Stimulated activated CD8-positive, alpha-beta memory T cell treated with anti-CD3 and anti-CD28 coated beads, Interleukin-15, amount 100 ng/mL, for 48 hours (primary cell): ENCODE data around the gene CCDC91.

Source experiments
- DNase-seq, 2 donors: peaks; one replicate each; pipeline ENCODE4 v3.0.0-alpha.2; 2020; ENCODE audit warnings: low read depth in 2 of 2

Gene CCDC91, protein sequence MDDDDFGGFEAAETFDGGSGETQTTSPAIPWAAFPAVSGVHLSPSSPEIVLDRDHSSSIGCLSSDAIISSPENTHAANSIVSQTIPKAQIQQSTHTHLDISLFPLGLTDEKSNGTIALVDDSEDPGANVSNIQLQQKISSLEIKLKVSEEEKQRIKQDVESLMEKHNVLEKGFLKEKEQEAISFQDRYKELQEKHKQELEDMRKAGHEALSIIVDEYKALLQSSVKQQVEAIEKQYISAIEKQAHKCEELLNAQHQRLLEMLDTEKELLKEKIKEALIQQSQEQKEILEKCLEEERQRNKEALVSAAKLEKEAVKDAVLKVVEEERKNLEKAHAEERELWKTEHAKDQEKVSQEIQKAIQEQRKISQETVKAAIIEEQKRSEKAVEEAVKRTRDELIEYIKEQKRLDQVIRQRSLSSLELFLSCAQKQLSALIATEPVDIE

DNA sequence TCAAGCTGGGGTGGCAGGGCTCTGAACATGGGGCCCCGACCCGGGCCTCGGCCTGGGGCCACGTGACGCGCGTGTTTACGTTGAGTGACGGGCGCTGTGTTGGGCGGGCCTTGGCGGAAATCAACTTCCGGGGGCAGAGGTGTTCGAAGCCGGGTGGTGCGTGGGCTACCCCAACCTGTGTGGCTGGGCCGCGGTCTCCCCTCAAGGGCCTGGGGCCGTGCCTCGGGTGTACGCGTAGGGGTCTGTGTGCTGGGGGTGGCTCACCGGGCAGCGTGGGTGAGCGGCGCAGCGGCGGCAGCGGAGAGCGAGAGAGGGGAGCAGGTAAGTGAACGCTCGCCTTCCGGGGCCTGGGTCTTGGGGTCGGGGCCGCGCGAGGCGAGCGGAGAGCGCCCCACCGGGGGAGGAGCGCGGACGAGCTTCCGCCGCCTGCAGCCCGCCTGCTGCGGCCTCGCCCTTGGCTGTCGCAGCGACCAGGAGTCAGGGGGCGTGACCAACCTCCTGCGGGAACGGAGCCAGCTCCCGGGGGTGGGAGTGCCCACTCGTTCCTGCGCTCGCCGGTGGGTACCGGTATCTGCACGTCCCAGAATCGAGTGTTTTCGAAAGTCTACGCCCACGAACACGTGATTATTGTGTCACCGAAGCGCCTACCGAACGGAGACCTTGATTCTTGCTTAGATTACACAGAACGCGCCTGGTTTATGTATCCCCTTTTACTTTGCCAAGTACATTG, at the start of gene CCDC91:
Gene CCDC91, plus strand, starts transcription at position 136 of the 730 bp plus-strand sequence. CDS start 66,760 bp downstream, outside the sequence.
- DNase-seq: peak; percentile 74 to 81

DNA sequence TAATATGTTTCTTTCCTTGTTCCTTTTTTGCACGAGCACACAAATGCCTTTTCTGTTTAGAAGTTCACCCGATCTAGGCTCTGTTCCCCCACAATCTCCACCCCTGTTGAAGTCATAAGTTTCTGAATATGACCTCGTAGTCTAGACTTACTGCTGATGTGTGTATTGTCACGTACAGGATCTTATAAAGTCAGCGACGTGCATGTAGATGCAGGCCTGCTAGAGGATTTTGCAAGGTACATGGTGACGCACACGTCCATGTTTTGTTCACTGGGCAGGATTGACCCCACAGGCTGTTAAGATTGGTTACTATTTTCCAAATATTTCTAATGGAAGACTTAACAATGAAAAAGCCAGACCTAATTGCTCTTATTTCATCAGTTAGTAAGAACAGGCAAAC, 46.2 kb upstream of the CCDC91 start:
- no peak for DNase-seq

DNA sequence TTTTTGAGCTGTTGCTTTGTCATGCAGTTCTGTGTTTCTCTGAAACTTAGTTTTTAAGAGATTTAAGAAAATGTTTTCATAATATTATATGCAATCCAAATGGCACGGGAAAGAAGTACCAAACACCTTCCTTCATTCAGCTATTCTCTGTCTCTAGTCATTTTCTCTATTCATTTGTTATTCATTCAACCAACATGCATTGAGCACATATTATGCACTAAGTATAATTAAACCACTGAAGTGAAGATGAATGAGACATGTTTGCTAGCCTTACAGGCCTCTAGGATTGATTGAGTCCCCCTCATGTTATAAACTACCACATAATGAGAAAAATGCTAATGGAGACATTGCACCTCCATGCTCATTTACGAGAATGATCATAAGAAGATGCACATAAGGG, 45.7 kb upstream of the CCDC91 start:
- no peak for DNase-seq

DNA sequence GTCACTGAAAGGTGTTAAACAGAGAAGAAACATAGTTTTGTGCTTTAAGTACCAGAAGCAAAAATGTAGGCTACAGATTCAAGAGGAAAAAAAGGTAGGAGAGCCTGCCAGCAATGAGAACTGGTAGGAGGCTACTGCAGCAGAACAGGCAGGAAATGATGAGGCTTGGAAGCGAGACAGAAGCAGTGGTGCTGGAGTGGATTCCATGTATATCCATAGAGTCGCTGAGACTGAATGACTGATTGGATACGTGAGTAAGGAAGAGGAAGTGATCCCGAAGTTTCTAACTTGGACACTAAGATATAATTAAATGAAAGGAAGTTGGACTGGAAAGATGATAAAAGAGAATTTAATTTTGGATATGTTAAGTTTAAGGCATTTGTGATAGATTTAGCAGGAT, 45.0 kb upstream of the CCDC91 start:
- no peak for DNase-seq

DNA sequence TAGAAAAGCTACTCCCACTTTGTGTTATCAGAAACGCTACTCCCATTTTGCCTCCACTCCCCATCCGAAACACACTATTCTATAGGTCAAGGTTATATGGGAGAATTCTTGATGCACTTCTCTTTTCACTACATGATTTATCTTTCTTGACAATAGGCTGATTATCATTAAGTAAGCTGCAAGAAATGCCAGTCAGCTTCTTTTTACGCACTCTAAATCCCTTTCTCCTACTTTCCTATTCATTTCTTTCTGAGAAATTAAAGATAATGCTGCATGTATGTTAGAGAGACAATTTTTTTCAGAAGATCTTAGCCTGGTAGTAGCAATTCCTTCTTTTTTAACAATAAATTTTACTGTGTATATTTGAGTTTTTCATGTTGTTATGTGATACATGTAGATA, 41.0 kb upstream of the CCDC91 start:
- DNase-seq: no peak

DNA sequence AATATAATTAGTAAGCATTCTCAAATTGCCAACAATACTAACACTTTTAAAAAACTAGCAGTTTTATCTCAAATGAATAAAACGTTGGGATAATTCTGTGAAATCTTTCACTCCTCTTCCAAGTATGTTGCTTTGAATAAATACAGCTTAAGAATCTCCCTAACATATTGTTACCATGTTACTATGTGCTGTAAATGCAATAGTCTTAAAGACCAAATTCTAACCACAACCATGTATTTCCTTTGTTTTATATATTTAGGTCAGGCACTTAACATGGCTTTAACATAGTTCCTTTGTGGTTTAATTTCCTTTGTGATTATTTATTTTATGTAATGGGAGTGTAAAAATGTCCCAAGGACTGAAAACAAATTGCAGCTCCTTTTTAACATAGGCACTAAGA, 33.9 kb upstream of the CCDC91 start:
- no peak for DNase-seq

DNA sequence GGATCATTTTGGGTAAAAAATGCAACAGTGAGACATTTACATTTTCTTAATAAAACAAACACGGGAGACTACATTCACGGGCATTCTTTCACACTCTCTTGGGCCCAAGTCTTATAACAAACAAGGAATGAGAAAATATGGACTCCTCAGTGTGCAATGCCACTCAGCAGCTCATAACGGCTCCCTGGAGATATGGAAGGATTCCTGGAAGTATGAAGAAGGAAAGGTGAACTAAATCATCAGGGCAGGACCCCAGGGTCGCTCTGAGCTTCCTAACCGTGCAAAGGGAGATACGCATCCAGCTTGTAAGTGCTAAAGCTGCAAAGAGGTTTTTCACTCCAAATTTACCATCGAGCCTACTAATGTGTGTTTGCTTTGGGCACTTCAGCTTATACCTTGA, 33.5 kb upstream of the CCDC91 start:
- DNase-seq: no peak

DNA sequence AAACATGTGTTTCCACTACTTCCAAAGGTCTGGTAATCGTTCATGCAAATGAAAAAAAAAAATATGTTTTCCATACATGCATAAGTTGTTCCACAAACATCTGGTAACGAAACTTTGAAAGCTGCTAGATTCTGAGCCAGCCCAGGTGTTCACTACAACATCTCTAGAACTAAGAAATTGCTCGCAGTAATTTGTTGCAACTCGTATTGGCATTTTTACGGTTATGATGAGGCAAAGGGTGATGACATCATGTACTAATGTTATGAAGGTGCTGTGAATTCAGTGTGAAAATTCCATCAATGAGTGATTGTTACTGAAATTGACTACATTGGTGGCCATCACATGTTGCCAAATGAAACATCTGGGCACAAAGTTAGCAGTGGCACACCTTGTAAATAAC, 31.9 kb upstream of the CCDC91 start:
- DNase-seq: no peak

DNA sequence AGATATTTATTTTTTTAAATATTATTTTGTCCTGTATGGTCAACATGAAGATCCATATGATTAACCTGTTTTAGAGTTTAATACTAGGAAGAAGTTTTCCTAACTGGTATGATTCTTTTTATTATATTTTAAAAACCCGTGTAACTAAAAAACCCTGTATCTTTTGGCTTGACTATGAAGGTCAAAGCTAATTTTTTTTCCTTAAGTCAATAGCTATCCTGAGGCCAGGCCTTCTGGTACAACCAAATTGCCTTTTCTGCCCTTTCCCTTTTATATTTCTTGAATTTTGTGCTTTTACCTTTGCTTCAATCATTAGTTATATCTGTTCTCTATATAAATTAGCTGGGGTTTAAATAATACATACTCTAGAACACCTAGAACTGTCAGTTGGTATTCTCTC, 30.6 kb upstream of the CCDC91 start:
- no peak for DNase-seq

DNA sequence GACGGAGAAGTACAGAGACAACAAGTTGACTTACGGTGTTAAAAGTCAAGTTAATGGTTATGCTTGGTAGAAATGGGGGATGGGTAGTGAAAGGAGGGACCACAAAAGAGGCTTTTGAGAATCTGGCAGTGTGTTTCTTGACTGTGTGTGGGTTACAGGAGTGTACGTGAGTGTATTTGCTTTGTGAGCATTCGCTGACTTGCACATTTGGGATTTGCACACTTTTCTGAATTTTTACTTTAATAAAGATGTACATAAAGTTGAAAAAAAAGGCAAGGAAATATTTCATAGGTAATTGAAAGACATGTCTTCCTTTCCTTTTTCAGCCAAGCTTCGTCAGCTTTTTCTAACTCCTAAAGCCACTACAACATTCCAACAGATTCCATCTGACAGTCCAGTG, 28.6 kb upstream of the CCDC91 start:
- no peak for DNase-seq

DNA sequence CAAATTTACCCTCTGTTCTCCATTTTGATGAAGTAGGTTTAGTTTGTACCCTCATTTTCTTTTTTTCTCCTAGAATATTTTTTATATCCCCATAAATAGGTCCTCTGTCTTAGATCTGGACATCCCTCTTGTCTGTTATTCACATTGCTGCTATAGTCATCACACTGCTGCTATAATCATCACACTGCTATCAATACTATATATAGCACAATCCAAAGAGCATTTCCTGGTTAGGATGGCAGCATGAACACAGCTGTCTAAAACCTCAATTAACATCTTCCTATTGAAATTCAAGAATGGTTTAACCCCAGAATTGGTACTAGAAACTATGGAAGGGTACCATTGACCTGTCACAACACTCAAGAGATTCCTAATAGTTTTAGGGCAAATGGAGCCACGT, 27.6 kb upstream of the CCDC91 start:
- DNase-seq: no peak

DNA sequence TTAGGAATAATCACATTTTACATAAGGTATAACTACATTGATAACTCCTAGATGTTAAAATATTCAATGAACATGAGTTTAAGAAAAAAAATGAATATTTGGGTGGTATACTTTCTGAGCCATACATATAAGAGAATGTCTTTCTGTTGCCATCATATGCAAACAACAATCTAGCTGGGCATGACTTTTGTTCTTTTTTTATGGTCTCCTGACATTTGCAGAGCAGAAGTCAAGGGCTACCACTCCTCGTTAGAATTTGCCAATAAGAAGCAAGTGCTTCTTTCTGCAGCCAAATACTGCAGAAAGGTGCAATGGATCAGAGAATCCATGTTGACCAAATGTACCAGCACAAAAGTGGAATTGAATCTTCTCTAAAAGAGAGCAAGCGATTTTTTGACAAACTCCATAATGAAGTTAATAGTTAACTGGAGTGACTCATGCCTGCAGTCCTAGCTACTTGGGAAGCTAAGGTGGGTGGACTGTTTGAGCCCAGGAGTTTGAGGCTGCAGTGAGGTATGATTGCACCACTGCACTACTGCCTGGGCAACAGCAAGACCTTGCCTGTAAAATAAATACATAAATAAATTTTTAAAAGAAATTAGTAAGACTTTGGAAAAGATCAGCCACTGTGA, 25.5 kb upstream of the CCDC91 start:
- DNase-seq: no peak

DNA sequence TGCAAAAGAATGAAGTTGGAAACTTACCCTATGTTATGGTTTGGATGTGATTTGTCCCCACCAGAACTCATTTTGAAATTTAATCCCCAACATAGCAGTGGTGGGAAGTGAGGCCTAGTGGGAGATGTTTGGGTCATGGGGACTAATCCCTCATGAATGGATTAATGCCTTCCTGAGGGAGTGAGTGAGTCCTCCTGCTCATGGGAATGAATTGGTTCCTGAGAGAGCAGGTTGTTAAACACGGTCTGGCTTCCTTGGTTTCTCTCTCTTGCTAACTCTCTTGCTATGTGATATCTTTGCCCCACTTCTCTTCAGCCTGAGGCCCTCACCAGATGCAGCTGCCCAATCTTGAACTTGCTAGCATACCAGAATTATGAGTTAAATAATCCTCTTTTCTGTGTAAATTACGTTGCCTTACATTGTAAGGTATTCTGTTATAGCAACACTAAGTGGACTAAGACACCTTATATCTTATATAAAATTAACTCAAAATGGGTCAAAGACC, 22.2 kb upstream of the CCDC91 start:
- DNase-seq: no peak

DNA sequence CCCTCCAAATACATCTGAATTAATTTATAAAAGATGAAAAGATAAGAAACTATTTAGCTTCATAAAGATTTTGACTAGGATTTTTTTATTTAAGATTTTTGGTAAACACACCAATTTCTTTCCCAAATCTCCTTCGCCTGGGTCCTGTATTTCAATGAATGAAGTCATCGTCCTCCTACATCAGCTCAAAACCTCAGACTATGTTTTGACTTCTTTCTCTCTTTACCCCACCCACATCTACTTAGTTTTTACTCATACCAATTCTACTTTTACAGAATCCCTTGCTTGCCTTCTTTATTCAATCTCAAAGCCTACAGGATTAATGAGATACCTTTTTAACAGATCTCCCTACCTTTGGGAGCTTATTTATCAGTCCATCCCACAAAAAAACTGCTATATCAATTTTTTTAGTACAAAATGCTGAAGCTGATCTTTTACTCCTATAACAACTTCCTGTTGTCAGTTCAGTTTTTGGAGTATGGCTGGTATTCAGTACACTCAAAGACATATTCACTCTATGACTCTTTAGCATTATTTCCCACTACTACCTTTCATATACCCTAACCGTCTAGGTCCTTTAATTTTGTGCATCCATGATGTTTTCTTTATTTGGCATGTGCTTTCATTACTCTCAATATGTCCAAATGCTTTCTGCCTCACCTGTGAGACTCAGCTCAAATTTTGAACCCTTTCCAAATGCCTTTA, 18.7 kb upstream of the CCDC91 start:
- no peak for DNase-seq

DNA sequence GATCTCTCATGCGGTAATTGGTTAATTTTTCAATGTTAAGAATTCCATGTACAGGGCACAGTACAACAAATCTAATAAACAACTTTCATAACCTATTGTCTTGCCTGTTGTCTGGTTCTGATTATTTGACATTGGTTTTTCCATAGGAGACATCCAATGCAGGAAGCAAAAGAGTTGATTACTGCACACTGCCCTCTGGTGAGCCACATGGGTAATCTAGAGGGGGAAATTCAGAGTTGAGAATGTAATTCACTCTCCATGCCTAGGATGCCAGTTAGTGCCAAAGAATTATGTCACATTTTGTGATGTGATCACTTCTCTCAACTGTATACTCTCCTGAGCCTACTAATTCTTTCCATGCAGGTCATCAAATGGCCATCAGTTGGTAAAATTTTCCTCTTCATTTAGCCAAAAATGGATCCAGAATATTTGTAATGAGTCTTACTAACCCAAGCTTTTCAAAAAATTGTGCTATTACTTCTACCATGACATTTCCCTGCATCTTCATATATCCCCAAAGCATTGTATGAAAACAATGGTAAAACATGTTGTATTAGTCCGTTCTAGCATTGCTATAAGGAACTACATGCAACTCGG, 17.7 kb upstream of the CCDC91 start:
- DNase-seq: no peak

DNA sequence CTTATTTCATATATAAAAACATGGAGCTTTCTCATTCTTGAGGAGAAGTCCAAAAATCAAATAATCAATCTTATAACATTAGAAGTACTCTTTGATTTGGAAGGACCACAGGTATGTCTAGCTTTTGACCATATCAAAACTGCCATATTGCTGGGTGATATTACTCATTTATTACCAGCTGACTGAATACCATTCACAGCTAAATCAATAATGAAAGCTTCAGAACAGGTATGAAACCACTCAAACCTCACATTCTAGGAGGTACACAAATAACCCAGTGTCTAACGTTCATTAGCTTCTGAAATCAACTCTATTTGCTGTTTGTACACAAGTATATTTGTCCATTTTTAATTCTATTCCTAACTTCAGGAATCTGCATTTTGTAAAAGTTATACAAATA, 16.8 kb upstream of the CCDC91 start:
- DNase-seq: no peak

DNA sequence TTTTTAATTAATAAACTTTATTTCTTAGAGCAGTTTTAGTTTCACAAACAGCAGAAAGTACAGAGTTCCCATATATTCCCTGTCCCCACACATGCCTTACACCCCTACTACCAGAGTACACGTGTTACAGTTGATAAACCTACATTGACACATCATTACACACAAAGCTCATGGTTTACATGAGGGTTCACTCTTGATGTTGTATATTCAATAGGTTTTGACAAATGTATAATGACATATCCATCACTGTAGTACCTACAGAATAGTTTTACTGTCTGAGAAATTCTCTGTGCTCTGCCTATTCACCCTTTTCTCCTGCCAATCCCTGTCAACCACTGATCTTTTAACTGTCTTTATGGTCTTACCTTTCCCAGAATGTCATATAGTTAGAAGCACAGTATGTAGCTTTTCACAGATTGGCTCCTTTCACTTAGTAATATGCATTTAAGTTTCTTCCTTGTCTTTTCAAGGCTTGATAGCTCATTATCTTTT, 15.1 kb upstream of the CCDC91 start:
- no peak for DNase-seq

DNA sequence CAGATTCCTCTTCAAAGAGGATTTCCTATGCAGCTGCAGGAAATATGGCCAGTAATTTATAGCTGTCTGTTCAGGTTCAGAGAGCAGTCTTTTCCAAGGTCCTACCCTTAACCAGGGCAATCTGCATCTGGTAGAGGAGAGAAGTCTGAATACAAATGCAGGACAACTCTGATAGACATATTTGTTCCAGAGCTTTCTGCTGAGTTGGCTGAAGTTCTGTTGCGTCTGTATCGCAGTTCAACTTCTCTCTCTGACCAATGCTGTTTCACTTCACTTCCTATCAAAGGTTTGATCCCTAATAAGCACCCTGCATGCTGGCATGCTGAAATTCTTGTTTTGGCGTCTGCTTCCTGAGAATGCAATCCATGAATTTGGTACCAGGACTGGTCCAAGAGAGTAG, 14.0 kb upstream of the CCDC91 start:
- no peak for DNase-seq

DNA sequence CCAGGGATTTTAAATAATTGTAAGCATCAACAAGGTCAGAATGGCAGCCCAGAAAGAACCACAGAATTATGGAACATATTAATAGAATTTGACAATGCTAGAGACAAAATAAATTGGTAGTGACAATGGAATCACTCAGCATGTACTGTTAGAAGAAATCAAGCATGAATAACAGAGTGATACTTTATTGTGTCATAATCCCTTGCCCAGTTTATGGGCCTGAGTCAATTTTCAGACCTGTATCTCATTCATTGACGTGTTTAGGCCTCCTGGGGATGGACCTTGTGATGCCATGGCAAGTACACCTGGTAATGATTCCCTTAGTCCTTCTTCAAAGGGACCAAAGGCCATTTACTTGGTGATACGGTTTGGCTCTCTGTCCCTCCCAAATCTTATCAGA, 12.8 kb upstream of the CCDC91 start:
- no peak for DNase-seq

DNA sequence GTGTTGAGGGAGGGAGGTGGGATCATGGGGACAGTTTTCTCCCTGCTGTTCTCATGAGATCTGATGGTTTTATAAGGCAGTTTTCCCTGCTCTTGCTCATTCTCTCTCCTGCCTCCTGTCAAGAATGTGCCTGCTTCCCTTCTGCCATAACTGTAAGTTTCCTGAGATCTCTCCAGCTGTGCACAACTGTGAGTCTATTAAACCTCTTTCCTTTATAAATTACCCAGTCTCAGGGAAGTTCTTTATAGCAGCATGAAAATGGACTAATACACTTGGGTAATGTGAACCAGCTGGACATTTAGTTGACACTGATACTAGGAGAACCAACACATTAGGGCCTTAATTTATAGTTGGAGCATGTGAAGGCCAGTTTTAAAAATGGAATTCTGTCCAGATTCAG, 12.4 kb upstream of the CCDC91 start:
- no peak for DNase-seq

DNA sequence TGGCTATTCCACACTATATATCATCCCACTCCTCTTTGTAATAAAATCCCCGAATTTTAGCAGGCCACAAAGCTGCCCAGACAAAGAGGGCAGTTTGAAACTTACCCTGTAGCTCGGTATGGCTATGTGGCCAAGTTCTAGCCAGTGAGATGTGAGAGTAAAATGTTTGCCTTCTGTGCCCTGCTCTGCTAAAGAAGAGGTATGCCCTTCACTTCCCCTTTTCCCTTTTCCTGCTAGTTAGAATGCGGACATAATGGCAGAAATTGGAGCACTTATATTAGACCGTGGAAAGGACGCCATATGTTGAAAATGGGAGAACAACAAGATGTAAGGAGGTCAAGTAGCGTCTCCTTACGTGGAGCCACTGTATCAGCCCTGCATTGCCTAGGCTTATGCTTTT, 11.5 kb upstream of the CCDC91 start:
- no peak for DNase-seq
